Fibroblast of skin of scalp (primary cell): ENCODE data around the gene TMC2. TPM values are rescaled to one million over a fixed set of nuclear protein-coding genes. Genes with fewer than 3 reads are reported as not detected.
"Not testable (repeated sequence)": the region's sequence is repeated elsewhere in the genome, so short reads cannot be mapped to it uniquely, and the experiment has no call there.

Experiments
- DNase-seq: peaks from one replicate; pipeline ENCODE4 v3.0.0-alpha.2; 2013
- polyA plus RNA-seq, 2 experiments: library from polyadenylated mRNA; unstranded; fragments of 120-200 nt; gene quantifications; one replicate each; pipeline ENCODE4 v1.2.1, GENCODE V29; 2013; ENCODE audit not compliant: insufficient read length in 2 of 2

The TMC2 gene, protein sequence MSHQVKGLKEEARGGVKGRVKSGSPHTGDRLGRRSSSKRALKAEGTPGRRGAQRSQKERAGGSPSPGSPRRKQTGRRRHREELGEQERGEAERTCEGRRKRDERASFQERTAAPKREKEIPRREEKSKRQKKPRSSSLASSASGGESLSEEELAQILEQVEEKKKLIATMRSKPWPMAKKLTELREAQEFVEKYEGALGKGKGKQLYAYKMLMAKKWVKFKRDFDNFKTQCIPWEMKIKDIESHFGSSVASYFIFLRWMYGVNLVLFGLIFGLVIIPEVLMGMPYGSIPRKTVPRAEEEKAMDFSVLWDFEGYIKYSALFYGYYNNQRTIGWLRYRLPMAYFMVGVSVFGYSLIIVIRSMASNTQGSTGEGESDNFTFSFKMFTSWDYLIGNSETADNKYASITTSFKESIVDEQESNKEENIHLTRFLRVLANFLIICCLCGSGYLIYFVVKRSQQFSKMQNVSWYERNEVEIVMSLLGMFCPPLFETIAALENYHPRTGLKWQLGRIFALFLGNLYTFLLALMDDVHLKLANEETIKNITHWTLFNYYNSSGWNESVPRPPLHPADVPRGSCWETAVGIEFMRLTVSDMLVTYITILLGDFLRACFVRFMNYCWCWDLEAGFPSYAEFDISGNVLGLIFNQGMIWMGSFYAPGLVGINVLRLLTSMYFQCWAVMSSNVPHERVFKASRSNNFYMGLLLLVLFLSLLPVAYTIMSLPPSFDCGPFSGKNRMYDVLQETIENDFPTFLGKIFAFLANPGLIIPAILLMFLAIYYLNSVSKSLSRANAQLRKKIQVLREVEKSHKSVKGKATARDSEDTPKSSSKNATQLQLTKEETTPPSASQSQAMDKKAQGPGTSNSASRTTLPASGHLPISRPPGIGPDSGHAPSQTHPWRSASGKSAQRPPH
- polyA plus RNA-seq (2013, experiment 1 of 2; ENCODE audit: insufficient read length) = not detected
- not detected for polyA plus RNA-seq (2013, experiment 2 of 2; ENCODE audit: insufficient read length)

DNA sequence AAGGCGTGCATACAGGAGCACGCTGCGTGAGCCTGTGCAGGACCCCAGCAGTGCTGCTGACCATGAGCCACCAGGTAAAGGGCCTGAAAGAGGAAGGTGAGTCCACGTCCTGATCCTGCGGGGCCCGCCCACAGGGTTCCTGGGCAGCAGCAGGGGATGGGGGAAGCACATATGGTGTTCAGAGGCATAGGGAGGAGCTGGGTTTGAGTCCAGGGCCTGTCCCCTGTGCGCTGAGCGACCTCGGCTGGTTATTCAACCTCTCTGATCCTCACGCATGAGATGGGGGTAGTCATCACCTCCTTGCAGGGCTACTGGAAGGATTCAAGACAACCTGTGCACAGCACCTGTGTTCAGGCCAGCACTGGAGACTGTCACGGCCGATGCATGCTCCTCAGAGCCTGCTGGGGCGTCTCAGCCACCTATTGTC lies at the start of gene TMC2:
Gene TMC2, plus strand, starts transcription at position 14 of the 427 bp plus-strand sequence. Its CDS starts 49 bp downstream, at position 63.
- no peak for DNase-seq

DNA sequence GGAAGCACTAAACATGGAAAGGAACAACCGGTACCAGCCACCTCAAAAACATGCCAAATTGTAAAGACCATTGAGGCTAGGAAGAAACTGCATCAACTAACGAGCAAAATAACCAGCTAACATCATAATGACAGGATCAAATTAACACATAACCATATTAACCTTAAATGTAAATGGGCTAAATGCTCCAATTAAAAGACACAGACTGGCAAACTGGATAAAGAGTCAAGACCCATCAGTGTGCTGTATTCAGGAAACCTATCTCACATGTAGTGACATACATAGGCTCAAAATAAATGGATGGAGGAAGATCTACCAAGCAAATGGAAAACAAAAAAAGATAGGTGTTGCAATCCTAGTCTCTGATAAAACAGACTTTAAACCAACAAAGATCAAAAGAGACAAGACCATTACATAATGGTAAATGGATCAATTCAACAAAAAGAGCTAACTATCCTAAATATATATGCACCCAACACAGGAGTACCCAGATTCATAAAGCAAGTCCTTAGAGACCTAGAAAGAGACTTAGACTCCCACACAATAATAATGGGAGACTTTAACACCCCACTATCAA lies 33.5 kb upstream of the TMC2 start:
- not testable (repeated sequence) for DNase-seq

DNA sequence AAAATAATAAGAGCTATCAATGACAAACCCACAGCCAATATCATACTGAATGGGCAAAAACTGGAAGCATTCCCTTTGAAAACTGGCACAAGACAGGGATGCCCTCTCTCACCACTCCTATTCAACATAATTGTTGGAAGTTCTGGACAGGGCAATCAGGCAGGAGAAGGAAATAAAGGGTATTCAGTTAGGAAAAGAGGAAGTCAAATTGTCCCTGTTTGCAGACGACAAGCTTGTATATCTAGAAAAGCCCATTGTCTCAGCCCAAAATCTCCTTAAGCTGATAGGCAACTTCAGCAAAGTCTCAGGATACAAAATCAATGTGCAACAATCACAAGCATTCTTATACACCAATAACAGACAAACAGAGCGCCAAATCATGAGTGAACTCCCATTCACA lies 31.6 kb upstream of the TMC2 start:
- DNase-seq = not testable (repeated sequence)

DNA sequence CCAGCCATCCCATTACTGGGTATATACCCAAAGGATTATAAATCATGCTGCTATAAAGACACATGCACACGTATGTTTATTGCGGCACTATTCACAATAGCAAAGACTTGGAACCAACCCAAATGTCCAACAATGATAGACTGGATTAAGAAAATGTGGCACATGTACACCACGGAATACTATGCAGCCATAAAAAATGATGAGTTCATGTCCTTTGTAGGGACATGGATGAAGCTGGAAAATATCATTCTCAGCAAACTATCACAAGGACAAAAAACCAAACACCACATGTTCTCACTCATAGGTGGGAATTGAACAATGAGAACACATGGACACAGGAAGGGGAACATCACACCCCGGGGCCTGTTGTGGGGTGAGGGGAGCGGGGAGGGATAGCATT lies 29.9 kb upstream of the TMC2 start:
- DNase-seq = not testable (repeated sequence)

DNA sequence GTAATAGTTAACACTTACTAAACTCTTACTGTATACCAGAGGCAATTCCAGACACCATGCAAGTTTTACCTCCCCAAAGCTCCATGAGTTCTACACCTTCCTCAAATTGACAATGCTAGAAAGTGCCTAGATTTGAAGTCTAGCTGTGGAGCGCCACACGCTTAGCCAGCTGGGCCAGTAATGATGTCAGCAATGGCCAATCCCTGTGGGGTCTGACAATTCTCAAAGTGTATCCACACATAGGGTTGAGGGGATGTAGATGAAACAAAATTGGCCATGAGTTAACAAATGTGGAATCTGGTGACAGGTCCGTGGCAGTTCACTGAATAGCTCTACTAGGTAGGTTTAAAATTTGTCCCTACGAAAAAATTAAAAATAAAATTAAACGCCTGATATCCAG lies 28.9 kb upstream of the TMC2 start:
- peak; percentile 26 for DNase-seq

DNA sequence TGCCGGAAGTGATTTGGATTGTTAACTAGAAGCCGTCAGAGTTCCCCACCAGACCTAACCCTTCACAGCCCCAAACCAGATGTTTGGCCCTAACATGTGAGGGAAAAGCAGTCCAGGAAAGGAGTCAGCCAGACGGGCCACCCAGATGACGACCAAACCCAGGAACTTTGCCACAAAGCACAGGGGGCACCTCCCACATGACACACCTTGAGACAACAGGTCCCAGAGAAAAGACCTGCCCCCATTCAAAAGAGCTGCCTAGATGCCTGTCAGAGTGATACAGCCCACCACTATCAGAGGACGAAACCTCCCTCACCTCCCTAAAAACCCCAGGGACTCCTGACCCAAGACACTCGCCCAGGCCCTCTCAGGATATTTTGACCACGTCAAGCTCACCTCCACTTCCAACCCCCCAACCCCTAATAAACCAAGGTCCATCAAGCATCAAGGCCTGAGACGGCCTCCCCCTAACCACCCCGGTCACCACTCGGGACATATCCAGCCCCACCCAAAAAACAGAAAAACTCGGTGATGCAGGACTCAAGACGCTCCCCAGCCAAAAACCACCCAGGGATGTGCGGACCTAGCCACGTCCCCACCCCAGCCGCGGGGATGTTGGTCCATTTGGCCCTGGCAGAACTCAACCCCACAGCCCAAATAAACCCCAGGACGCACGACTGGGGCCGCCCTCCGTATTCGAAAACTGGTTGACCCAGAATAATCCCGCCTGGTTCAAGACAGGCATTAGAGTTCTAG lies 28.3 kb upstream of the TMC2 start:
- peak; percentile 35 for DNase-seq

DNA sequence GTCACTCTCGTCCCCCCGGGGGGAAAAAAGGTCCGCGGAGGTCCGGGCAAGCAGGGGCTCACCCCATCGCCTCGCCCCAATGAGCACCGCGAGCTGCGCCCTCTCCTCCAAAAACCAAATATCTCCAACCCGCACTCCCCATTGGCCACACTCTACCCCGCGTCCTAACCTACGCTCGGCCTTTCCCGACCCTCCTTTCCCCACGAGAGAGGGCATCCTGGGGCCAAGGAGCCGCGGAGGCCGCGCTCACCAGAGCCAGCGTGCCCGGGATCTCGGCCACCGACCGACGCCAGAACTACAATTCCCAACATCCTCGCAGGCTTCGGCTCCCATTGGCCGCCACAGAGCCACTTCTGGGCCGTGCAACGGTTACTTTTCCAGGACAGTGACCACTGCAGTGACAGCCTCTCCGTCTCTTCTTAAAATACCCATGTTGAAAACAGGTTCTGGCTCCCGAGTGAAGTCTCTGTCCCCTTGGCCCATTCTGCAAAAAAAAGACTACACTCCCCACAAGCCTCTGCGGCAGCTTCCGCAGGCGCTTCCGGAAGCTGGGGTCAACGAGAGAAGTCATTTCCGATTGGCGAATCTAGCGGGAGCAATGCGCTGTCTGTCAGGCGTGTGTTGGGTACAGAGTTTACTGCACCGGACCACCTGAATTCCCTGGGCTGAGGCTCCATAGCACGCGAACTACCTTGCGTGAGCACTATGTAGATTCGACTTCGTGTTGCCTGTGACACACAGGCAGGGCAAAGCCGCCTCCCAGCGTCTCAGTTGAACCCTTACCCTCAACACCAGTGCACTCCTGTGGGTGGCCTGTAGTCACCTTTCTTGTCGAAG lies 27.5 kb upstream of the TMC2 start, which contains the start of gene ZNF343:
Gene ZNF343, minus strand, starts transcription at position 285 of the 837 bp plus-strand sequence. CDS start 15,020 bp downstream, outside the sequence.
- DNase-seq = peak; percentile 83

DNA sequence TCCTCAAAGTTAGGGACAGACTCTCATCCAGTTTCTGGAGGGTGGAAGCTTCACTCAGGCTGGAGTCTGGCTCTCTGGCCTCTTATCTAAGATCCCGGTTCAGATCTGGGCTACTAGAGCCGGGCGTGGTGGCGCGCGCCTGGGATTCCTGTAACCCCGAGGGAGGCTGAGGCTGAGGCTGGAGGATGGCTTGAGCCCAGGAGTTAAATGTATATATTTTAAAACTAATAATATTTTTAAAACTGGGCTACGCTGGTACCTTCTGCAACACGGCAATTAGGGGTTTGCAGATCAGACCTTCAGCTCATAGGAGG lies 26.9 kb upstream of the TMC2 start:
- peak; percentile 44 for DNase-seq

DNA sequence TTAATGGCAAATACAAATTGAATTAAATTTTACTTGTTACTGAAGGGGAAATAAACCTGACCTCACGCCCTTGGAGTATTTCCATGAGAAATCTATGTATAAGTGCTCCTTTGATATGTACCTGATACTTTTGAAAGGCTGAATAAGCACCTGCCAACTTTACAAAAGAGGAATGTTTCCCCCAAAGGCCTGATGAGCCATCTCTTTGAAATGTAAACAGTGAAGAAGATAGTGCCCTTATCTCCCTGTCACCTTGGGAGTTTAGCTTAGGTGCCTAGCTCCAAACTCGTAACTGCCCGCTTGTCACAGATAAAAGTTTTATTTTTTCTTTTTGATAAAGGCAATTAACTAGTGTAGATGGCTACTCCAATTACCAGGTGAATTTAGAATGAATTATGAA lies 26.6 kb upstream of the TMC2 start:
- no peak for DNase-seq

DNA sequence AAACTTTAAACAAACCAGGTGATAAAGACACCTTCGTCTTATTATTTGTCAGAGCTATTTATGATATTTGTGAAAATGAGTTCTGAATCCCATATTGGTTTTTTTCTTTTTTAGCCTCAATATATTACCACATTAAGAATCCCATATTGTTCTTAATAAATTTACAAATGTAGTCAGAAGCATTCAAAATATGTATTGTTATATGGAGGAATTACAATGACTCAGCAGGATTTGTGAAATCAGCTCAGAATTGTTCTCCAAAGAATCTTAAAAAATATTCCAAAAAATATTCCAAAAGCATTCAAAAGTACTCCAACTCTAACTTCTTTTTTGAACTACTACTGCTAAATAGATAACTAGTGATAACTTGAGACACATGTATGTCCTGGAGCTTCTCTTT lies 21.2 kb upstream of the TMC2 start:
- peak; percentile 32 for DNase-seq

DNA sequence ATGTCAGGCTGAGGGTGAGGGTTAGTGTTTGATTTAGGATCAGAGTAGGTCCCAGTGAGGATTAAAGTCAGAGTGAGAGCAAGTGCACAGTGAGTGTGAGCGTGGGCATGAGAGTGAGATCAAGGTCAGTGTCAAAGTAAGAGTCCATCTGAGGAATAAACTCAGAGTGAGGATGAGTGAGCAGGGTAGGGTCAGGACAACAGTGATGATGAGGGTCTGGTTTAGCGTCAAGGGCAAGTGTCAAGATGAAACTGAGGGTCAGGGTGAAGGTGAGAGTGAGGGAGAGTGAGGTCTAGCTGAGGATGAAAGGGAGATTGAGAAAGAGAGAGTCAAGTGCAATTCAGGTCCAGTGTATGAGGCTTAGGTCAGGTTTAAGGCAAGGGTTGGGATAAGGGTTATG lies 20.0 kb upstream of the TMC2 start:
- DNase-seq = no peak

DNA sequence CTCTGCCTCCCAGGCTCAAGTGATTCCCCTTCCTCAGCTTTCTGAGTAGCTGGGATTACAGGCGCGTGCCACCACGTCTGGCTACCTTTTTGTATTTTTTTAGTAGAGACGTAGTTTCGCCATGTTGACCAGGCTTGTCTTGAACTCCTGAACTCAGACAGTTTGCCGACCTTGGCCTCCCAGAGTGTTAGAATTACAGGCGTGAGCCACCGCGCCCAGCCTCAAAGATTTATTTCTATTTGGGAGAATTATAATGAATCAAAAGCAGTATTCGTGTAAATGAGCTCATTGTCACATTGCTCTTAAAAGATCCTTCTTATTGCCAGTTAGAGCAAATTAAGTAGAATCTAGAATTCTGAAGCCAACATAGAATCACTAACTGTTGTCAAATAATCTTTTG lies 18.3 kb upstream of the TMC2 start:
- DNase-seq = no peak

DNA sequence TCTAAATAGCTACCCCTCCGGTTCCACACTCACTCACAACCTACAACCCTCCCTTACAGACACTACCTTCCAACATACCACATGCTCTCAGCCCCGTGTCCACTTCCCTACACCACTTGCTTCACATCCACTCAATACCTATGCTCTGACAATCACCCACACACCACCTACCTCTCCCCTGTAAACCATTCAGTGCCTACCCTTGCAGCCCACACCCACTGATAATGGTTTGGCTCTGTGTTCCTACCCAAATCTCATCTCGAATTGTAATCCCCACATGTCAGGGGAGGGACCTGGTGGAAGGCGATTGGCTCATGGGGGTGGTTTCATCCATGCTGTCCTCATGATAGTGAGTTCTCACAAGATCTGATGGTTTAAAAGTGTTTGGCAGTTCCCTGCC lies 17.8 kb upstream of the TMC2 start:
- no peak for DNase-seq

DNA sequence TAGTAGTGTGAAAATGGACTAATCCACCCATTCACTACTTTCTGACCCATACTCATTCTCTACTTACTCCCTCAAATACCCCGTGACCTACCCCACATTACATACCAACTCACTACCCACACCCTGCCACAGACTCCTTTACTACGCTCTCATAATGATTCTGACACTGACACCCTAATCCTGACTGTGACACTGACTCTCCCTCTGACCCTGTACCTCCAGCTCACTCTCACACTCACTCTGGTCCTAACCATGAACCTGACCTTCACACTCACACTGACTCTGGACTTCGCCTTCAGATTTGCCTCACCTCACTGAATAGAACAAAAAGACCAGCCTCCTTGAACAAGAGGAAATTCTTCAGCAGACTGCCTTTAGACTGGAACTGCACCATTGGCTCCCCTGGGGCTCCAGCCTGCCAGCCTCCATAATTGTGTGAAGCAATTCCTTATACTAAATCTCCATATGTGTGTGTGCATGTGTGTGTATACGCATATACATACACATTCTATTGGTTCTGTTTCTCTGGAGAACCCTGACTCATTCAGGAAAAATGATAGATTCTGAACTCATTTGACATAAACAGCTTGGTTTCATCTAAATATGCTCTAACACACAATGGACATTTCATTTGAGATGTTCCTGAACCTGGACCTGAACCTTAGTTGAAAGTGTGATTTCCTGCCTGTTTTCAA lies 17.1 kb upstream of the TMC2 start:
- peak; percentile 90 for DNase-seq

DNA sequence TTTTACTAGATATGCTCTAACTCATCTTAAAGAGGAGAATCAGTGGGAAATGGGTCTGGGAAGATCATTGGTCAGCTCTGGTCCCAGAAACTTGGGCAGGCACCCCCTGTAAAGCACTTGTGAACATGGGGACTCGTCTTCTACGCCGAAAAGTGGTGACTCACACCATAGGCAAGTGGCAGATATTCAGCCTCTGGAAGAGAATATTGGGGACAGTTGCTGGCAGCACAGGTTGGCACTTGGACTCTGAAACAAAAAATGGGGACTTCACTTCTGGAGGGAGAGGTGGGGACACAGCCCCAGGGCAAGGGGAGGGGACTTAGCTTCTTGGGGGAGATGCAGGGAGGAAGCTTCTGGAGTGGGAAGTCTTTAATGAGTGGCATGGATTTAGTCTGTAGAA lies 15.8 kb upstream of the TMC2 start:
- DNase-seq = no peak

DNA sequence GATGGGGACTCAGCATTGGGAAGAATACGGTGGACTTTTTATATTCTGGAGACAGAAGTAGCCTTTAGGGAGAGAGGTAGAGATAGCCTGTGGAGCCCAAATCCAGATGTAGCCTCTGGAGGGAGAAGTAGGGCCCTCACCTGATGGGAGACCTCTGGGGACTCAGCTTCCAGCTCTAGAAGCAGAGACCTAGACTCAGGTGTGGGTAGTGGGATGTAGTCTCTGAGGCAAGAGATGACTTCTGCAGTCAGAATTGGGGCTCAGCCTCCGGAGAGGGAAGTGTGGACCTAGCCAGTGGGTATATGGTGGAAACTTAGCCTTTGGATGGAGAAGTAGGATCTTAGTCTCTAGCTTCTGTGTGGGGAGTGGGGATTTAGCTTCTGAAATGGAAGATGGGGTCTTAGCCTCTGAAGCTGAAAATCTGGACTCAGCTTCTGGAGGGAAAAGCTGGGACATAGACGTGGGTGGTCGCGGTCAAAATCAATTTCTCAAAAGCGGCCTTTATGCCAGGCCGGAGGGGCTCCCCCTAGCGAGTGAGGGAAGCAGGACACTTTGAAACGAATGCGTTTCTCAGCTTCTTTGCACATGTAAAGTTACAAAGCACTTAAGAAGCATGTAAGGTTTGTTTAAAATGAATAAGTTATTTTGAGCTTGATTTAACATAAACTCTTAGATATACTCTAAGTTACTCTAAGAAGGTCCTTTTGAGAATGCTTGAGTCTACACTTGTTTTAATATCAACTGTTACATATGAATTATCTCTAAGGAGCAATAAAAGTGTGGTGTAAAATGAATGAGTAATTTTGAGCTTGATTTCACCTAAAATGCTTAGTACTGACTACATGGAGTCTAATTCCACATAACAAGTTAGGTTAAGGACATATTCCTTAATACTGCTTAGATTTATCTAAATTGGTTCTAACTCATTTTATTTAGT lies 14.7 kb upstream of the TMC2 start:
- DNase-seq = peak; percentile 49

DNA sequence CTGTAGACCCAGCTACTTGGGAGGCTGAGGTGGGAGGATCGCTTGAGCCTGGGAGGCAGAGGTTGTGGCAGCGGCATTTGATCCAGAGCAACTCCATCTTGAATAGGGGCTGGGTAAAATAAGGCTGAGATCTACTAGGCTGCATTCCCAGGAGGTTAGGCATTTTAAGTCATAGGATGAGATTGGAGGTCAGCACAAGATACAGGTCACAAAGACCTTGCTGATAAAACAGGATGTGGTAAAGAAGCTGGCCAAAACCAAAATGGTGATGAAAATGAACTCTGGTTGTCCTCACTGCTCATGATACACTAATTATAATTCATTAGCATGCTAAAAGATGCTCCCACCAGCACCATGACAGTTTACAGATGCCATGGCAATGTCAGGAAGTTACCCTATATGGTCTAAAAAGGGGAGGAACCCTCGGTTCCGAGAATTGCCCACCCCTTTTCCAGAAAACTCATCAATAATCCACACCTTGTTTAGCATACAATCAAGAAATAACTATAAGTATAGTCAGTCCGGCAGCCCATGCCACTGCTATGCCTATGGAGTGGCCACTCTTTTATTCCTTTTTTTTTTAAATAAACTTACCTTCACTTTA lies 13.4 kb upstream of the TMC2 start:
- not testable (repeated sequence) for DNase-seq

DNA sequence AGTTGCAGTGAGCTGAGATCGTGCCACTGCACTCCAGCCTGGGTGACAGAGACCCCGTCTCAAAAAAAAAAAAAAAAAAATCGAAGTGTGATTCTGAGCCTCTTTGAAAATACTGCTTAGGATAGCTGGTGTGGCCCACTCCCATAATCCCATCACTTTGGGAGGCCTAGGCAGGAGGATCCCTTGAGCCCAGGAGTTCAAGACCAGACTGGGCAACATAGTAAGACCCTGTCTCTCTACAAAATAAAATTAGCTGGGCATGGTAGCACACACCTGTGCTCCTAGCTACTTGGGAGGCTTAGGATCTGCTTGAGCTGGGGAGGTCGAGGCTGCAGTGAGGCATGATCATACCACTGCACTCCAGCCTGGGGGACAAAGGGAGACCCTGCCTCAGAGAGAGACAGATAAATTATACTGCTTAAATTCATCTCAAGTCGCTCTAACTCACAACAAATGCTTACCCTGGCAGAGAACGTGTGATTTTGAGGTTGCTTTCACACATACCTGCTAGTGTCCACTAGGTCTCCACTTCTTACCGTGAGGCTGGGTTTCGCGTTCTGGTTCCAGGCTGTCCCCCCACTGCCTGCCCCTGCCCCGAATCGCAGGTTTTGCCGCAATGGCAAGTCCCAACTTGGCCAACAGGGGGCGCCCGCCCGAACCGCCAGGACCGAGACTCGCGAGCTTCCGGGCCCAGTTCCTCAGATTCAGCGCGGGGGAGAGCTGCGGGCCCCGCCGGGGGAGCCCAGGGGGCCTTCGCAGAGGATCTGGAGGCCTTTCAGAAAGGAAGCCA lies 12.3 kb upstream of the TMC2 start:
- peak; percentile 81 for DNase-seq
